Ectodermal cell (in vitro differentiated cells): ENCODE measurements around the gene ASS1.
A peak's percentile ranks its signal among the peaks of the same experiment; 100 is the strongest.

Experiments
- H3K27ac ChIP-seq: 2 replicates; pipeline ENCODE4 v1.7.0; 2013; ENCODE audit warnings: mild to moderate bottlenecking, low read depth, low read length; ENCODE audit not compliant: insufficient read depth, poor library complexity, severe bottlenecking
- H3K27me3 ChIP-seq: 2 replicates; pipeline ENCODE4 v1.7.0; 2013; ENCODE audit warnings: mild to moderate bottlenecking, low read length; ENCODE audit not compliant: insufficient read depth, control insufficient read depth, poor library complexity, severe bottlenecking
- H3K36me3 ChIP-seq: one replicate; pipeline ENCODE4 v1.7.0; 2013; ENCODE audit warnings: low read length; ENCODE audit not compliant: control insufficient read depth, insufficient read depth
- H3K4me1 ChIP-seq: one replicate; pipeline ENCODE4 v1.7.0; 2013; ENCODE audit warnings: low read length; ENCODE audit not compliant: control insufficient read depth, insufficient read depth
- H3K4me3 ChIP-seq: 2 replicates; pipeline ENCODE4 v1.7.0; 2013; ENCODE audit warnings: low read depth, low read length, control low read depth; ENCODE audit not compliant: insufficient read depth
- H3K9me3 ChIP-seq: 2 replicates; pipeline ENCODE4 v1.7.0; 2013; ENCODE audit warnings: mild to moderate bottlenecking, low read length, moderate library complexity; ENCODE audit not compliant: control insufficient read depth
- WGBS, 2 experiments: methylation state at CpG; one replicate each; pipeline ENCODE4 v1.1.7; 2013; ENCODE audit warnings: missing lambda C conversion rate in 2 of 2; 5-methylcytosine and 5-hydroxymethylcytosine counted together

Gene ASS1

DNA sequence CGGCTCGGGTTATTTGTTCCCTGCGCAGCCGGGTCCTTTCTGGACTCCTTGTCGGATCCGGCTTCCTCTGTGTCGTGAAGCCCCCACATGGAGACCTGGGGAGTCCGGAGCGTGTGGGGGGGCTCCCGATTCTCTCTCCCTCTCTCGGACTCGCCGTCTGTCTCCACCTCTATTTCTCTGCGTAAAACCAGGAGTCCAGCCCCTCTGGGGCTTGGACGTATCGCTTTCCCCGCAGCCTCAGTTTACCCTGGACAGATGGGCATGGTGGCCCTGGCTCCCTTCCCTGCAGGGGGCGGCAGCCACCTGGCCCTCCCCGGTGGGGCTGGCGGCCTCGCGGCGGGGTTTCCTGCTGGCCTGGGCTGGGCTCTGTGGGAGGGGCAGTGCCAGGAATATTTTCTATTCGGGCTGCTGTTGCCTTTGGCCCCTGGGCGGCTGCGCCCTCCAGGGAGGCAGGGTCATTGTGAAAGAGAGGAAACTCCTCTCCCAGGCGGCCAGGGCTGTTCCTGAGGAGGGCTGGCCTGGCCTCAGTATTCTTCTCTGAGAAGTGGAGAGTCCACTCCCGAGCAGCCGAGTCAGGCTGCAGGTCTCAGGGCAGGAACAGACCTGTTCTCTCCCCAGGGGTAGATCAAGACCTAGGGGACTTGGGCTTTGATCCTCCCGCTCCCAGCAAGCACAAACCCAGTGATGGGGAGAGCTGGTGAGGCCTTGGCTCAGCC lies 665 bp downstream of the ASS1 start:
- Histone ChIP-seq H3K27me3 (peaks cover 31% of the 10 kb centered on the region), H3K27ac (no peak overlapping the region)
- WGBS, 2 experiments = 1 to 2% methylated on average over 30 of the region's 30 CpGs

DNA sequence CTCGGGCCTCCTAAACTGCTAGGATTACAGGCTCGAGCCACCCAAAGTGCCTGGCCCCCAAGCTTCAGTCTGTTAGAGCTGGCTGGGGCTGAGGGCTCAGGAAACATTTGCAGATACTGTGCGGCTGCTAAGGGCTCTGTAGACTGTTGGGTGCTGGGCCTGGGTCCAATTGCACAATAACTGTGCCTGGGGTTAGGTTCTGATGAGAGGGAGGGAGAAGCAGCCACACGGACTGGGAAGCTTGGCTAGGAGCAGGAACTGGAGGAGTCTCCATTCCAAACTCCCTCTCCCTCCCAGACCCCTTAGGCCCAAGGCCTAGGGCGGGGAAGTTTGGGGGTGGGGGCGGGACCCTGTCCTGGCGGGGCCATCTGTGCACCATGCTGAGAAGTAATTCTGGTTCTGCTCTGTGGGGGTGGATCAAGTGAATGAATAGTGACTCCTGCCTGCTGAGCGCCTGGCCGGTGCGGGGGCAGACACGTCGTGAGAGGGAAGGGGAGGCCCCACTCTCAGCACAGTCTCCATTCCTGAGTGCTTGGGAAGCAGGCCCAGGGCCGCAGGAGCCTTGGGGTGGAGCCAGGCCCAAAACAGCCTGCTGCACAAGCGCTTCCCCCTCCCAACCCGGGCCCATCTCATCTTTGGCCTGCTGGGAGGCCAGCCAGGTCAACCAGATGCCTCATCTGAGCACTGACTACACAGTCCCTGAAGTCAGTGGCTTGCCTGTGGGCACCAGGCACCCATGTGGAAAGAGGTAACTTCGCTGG lies 1.5 kb downstream of the ASS1 start:
- H3K27me3 ChIP-seq = peaks cover 31% of the 10 kb centered on the region
- no peak overlapping the region for H3K27ac ChIP-seq
- H3K4me3 ChIP-seq = peak overlapping the region; percentile 50
- no peaks in the 10 kb centered on the region for H3K36me3 ChIP-seq
- WGBS, 2 experiments = 5 to 7% methylated on average over 15 to 16 of the region's 16 CpGs
- H3K4me1 ChIP-seq = peaks cover 38% of the 10 kb centered on the region
- no peaks in the 10 kb centered on the region for H3K9me3 ChIP-seq

More for the DNA sequence above, 665 bp downstream of the ASS1 start:
- Histone ChIP-seq H3K36me3 (no peaks in the 10 kb centered on the region), H3K9me3 (peaks cover 3% of the 10 kb centered on the region), H3K4me1 (peaks cover 37% of the 10 kb centered on the region), H3K4me3 (peak overlapping the region; percentile 50)

DNA sequence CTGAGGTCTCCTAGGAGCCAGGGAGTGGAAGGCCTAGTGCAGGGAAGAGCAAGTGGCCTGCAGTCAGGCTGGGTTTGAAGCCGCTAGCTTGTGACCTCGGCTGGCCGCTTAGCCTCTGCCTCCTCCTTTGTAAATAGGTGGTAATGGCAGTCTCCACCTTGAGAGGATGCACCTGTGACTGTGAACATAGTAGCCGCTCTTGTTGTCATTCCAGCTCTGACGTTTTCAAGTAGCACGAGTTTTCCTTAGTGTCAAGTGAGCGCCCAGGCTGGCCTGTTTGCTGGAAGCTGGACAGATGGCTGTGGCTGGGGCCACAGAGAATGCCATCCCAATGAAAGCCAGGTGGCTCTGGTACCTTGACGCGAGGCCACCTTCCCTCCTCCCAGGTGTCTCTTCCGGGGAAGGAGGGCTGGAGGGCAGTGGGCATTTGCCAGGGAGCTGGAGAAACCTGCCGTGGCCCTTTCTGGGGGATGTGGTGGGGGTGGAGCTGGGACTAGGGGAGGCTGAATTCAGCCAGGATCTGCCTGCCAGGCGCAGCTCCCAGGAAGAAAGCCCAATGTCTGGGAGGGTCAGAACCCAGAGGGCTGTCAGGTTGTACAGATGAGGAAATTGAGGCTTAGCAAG lies 2.5 kb downstream of the ASS1 start:
- Histone ChIP-seq H3K4me3 (no peak overlapping the region), H3K36me3 (no peaks in the 10 kb centered on the region), H3K27ac (no peak overlapping the region), H3K9me3 (no peaks in the 10 kb centered on the region), H3K27me3 (peaks cover 31% of the 10 kb centered on the region), H3K4me1 (peaks cover 38% of the 10 kb centered on the region)
- WGBS, 2 experiments = 73% methylated on average over 12 of the region's 12 CpGs

DNA sequence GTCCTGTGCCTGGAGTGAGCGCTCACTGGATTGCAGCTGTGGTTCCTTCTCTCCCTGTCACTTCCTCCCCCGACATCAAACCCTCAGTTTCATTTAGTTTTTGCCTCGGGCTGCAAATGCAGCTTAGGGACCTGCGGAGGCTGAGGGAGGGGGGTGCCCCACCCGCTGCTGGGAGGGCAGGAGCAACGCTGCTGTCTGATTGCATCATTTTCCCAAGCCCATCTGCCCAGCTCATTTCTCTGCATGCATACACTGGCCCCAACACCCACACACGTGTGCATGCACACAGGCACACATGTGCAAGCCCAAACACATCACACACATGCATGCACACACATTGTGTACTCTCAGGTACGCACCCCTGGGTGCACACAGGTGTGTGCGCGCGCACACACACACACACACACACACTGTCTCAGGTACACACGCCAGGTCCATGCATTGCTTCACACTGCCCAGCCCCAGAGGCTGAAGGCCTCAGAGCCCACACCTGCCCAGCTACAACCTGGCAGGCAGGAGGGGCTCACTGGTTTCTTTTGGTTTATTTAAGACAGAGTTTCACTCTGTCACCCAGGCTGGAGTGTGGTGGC lies 3.4 kb downstream of the ASS1 start:
- Histone ChIP-seq H3K27me3 (peaks cover 30% of the 10 kb centered on the region), H3K36me3 (no peaks in the 10 kb centered on the region), H3K9me3 (no peaks in the 10 kb centered on the region), H3K4me1 (peaks cover 38% of the 10 kb centered on the region), H3K27ac (no peak overlapping the region), H3K4me3 (no peak overlapping the region)
- WGBS, 2 experiments = 64 to 70% methylated on average over 12 of the region's 12 CpGs

DNA sequence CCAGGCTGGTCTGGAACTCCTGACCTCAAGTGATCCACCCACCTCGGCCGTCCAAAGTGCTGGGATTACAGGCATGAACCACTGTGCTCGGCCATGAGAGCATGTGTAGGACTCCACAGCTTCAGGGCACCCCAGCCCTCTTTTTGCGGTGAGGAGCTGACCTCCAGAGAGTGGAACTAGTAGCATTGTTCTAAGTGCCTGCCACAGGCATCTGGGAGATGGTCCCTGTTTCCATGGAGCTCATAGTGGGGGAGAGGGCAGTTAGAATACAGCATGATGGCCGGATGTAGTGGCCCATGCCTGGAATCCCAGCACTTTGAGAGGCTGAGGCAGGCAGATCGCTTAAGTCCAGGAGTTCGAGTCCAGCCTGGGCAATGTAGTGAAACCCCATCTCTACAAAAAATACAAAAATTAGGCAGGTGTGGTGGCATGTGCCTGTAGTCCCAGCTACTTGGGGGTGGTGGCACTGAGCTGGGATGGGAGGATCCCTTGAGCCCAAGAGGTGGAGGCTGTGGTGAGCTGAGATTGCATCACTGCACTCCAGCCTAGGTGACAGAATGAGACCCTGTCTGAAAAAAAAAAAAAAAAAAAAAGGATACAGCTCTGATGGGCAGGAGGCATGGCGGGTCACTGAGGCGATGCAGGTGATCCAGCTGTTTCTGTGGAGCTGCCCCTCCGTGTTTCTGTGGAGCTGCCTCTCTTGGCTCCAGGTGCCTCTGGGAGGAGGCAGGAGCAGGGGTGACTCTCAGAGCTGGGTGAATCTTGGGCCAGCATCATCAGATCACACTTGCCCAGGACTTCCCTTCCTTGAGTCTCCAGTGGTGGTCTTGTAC lies 4.2 kb downstream of the ASS1 start:
- peaks cover 38% of the 10 kb centered on the region for H3K4me1 ChIP-seq
- H3K4me3 ChIP-seq = no peak overlapping the region
- 89% methylated on average over 10 of the region's 10 CpGs for WGBS, 2 experiments
- peaks cover 22% of the 10 kb centered on the region for H3K27me3 ChIP-seq
- H3K36me3 ChIP-seq = no peaks in the 10 kb centered on the region
- no peaks in the 10 kb centered on the region for H3K9me3 ChIP-seq
- H3K27ac ChIP-seq = no peak overlapping the region

DNA sequence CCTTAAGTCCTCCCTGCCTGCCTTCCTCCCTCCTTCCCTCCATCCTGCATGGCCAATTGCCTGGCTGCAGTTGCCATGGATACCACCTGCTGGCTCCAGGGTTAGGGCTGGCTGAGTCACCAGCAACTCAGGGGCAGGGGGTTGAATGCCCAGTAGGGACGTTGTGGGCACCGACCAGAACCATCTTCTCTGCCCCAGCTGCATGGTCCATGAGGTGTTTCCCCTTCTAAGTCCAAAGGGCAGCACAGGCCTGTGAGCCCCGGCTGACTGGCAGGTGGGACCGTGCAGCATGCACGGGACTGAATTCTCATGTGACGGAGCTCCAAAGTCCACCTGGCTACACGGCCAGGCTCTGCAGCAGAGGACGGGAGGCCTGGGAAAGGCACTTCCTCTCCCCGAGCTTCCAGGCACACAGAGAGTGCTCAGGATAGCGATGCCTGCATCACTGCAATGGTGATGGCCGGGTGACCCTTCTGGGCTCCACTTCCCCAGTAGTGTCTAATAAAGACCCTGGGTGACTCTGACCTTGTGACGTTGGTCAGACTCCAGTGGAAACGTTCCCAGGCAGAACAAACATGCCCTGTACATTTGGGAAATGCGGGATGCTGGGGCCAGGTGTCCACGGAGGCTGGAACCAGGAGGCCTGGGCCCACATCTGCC lies 5.7 kb downstream of the ASS1 start:
- 88% methylated on average over 15 of the region's 15 CpGs for WGBS, 2 experiments
- Histone ChIP-seq H3K9me3 (no peaks in the 10 kb centered on the region), H3K27me3 (peaks cover 7% of the 10 kb centered on the region), H3K27ac (no peak overlapping the region), H3K4me3 (no peak overlapping the region), H3K36me3 (no peaks in the 10 kb centered on the region), H3K4me1 (peaks cover 30% of the 10 kb centered on the region)

DNA sequence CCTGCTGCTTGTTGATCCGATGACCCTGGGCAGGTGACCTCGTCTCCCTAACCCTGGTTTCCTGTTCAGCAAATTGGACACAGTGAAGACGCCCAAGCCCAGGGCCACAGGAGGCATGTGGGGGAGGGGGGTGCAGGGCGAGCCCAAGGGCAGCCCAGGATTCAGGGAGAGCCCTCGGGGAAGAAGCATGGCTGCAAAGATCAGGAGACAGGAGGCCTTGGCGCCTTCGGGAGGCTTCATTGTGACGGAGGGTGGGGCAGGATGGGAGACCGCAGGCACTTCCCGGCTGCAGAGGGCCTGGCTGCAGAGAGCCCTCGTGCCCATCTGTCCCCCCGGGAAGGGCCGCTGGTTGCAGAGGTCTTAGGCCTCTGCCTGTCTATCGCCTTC lies 6.2 kb downstream of the ASS1 start:
- 83 to 85% methylated on average over 14 of the region's 14 CpGs for WGBS, 2 experiments
- Histone ChIP-seq H3K4me1 (peaks cover 26% of the 10 kb centered on the region), H3K9me3 (no peaks in the 10 kb centered on the region), H3K27ac (no peak overlapping the region), H3K4me3 (no peak overlapping the region), H3K27me3 (peaks cover 1% of the 10 kb centered on the region), H3K36me3 (no peaks in the 10 kb centered on the region)

DNA sequence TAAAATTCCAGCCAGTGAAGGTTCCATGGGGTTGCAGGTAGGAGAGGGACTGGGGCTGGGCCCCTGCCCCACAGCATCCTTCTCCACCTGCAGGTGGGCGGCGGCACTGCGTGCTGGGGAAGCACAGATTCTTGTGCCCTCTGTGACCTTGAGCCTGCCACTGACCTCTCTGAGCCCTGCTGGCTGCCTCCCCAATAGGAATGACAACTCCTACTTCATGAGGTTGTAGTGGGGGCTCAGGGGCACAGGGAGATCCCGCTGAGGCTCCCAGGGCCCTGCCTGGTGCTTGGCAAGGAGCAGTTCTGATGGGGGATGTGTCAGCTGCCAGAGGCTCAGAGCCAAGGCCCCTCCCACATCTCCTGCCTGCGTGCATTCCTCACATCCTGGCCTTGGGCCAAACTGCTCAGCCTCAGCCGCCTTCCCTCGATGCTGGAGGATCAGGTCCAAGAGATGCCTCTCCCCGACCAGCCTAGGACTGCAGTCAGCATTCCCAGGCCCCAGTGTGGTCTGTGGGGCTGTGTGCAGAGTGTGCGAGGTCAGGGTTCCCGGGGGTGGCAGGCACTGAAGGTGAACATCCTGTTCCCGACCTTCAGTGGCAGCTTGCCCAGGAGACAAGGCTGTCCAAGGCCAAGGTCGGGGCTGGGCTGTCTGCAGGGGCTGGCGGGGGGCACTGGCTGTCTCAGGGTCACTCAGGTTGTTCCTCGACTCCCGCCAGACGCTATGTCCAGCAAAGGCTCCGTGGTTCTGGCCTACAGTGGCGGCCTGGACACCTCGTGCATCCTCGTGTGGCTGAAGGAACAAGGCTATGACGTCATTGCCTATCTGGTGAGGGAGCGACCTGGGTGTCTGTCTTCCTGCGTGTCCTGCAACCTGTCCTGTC lies 7.0 kb downstream of the ASS1 start:
- Histone ChIP-seq H3K36me3 (no peaks in the 10 kb centered on the region), H3K27ac (no peak overlapping the region), H3K4me3 (no peak overlapping the region), H3K27me3 (no peaks in the 10 kb centered on the region), H3K9me3 (no peaks in the 10 kb centered on the region), H3K4me1 (peaks cover 18% of the 10 kb centered on the region)
- 75% methylated on average over 23 of the region's 23 CpGs for WGBS, 2 experiments

DNA sequence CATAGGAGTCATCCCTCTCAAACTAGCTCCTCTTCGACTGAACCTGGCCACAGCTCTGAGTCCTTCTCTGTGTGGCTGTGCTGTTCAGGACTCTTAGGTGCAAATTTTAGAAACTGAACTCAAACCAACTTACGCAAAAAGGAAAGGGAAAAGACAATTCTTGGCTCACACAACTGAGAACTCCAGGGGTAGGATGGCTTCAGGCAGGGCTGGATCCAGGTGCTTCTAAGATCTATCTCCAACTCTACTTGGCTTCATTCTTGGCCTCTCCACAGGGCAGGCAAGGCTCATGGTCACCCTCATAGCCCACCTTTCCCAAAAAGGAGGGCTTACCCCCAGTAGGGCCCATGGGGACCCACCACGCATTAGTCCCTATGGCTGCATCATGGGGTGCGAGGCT lies 8.1 kb downstream of the ASS1 start:
- Histone ChIP-seq H3K9me3 (no peaks in the 10 kb centered on the region), H3K4me3 (no peak overlapping the region), H3K36me3 (no peaks in the 10 kb centered on the region), H3K4me1 (peaks cover 7% of the 10 kb centered on the region), H3K27ac (no peak overlapping the region), H3K27me3 (no peaks in the 10 kb centered on the region)
- WGBS, 2 experiments = 90 to 93% methylated on average over 4 of the region's 4 CpGs
